Measurements from ENCODE around the gene MYF6.
A peak's percentile ranks its signal among the peaks of the same experiment; 100 is the strongest.

Gene MYF6

GRCh38 chr12:80707126-80707829 lies at the start of gene MYF6:
MYF6 (plus strand) TSS chr12:80707634; CDS start chr12:80707720, 86 bp downstream.
- DNase-seq: no peak

DNA sequence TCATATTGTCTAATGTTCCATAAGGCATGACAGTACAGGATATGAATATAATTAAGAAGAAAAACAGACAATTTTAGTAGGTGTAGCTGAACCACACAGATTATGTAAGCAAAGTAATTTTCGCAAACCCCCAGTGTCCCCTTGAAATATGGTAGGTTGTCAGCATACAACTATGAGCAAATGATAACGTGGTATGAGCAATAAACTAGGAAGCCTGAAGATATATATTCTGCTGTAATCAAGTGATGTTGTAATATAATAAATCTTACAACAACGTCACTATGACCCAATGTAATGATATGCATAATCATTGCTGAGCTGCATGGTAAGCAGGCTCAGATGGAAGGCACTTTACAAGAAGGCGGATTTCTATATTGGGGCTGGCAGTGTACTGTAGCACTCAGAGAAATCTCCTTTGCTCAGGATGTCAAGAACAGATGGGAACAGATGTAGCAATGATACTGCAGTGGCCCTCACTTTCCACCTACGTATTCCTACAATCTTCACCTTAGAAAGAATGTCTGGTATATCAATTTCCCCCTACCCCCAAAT lies 47.8 kb upstream of the MYF6 start:
- peak; percentile 55 for DNase-seq

DNA sequence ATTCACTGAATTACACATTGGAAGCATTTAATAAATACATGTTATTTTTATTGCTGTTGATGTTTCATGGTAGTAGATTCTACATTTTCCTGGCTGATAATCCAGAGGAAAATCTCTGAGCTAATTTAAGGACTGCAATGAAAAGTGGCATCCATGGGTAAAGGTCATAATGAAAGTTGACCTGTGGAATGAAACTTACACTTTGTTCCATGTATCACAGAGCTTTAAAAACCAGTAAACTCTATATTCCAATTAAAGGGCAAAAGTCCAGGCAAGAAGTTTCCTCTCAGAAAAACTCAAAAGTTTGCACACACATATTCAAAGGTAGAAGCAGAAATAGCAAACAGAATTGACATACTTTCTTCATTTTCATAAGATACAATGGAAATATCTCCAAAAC lies 44.8 kb upstream of the MYF6 start:
- no peak for DNase-seq

DNA sequence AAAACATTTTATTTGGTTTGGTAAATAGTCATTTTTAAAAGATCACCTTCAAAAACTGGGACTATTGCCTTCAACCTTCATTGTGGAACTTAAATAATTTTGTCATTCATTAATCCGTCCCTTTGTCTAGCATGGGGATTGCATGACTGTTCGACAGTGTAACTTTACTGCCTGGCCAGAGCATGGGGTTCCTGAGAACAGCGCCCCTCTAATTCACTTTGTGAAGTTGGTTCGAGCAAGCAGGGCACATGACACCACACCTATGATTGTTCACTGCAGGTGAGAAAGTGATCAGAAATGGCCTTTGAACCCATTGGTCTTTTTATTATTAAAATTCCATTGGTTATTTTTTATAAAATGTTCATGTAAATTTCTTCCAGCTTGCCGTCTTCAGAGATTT lies 37.2 kb upstream of the MYF6 start:
- DNase-seq: no peak

- peak; percentile 23 for DNase-seq
These were observed 31.3 kb upstream of the MYF6 start for GRCh38 chr12:80676042-80676636.

DNA sequence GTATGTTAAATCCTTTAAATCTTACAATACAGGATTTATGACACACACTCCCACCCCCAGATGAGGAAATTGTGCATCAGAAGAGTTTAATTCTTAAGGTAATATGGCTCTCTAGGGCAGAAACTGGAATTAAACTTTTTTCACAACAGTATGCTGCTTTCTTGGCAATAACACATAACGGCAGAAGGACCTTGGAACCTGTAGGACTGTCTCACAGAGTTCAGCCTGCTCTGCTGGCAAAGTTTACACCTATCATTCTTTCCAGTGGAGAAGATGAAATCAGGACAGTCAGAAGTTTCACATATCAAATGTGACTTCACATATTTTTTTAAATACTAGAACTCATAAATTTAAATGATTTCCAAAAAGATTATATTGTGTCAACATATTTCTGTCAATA lies 30.6 kb upstream of the MYF6 start:
- DNase-seq: no peak

GRCh38 chr12:80677994-80678393 lies 29.4 kb upstream of the MYF6 start:
- no peak for DNase-seq

DNA sequence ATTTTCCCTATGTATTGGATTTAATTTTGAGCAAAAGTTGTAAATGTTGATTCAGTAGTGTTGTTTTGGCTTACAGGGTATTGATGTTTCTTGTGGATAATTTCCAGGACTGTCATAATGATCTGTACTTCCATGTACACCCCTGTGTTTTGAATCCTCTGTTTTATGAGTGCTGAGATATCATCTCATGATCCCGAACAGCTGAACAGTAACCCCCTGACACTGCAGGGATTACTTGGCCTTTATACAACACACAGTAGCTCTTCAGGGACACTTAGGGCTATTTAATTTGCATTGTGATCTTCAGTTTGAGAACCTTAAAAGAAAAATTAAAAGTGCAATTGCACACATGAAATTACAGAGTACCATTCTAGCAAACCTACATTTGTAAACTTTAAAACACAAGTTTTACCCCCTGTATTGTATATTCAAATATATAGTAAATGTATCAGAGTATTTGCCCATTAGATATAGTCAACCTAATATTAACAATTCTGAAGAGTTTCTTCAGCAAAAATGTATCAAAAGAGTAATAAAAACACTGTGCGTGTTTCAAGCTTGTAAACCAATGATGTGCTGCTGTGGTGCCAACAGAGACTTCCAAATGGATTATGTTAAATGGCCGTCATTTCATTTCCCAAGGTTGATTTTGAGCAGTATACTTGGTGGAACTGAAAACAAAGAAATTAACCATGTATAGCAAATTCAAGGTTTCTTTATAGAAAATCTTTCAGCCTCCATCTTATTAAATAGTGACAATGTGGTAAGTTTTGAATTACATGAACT lies 27.9 kb upstream of the MYF6 start:
- no peak for DNase-seq

- no peak for DNase-seq
These were observed 26.1 kb upstream of the MYF6 start for GRCh38 chr12:80681287-80681686.

DNA sequence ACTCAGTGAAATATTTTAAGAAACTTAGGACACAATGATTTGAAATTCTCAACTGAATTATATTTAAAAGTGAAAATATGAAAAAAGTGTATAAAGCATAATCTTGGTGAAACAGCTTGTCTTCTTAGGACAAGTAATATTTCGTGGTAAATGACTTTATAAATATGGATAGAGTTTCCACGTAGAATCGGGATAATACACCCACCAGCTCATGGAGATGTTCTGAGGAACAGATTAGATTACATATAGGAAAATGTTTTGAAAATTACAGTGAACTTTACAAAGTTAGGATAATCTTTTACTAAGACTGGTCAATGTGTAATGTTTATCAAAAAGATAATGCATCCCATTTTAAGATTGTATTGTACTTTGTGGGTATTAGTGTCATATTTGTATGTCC lies 25.6 kb upstream of the MYF6 start:
- DNase-seq: no peak

- DNase-seq: no peak
These were observed 23.3 kb upstream of the MYF6 start for GRCh38 chr12:80684077-80684495.

DNA sequence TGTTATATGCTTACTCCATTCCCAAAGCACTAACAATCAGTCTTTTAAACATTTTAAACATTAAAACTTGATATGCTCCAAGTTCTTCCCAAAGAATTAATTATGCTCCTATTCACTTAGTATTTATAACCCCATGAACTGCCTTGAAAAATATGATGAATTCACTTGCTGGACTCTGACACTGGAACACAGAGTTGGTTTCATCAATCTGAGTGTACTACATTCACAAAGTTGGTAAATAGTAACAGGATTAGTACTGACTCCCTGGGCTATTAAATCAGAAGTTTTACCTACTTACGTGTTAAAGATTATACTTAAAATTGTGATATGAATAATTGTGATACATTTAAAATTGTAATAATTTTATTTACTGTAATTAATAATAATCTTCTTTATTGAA lies 17.3 kb upstream of the MYF6 start:
- DNase-seq: no peak

DNA sequence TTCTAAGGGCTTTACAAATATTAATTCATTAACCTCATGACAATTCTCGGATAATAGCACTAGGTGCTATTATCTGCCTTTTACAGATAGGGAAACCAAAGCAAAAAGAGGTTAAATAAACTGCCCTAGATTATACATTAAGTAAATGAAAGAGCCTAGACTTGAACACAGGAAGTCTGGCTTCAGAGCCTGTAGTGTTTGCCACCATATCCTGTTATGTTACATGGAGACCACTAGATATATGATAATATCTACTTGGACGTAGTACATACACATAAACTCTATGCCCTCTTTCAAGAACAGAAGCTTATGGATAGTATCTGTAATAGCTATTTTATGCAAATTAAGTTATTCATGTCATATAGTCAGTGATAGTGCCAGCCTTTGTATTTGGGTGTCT lies 16.9 kb upstream of the MYF6 start:
- DNase-seq: no peak

GRCh38 chr12:80692114-80692513 lies 15.3 kb upstream of the MYF6 start:
- DNase-seq: no peak

- no peak for DNase-seq
These were observed 10.1 kb upstream of the MYF6 start for GRCh38 chr12:80697270-80697887.

DNA sequence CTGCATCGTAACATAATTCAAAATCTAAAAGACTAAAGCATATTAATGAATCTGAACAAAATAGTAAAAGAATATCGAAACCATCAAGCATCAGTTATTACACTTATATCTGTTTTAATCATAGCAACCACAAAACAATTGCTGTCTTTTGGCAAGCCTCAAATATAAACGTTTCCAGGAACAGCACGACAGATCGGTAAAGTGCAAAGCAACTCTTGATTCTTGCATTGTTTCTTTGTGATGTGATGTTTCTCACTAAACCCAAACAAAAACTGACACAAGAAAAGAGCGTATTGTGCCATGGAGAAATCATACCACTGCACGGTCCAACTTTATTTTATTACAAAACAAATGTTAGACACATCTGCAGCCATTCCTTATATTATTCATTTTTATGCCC lies 9.2 kb upstream of the MYF6 start:
- no peak for DNase-seq

DNA sequence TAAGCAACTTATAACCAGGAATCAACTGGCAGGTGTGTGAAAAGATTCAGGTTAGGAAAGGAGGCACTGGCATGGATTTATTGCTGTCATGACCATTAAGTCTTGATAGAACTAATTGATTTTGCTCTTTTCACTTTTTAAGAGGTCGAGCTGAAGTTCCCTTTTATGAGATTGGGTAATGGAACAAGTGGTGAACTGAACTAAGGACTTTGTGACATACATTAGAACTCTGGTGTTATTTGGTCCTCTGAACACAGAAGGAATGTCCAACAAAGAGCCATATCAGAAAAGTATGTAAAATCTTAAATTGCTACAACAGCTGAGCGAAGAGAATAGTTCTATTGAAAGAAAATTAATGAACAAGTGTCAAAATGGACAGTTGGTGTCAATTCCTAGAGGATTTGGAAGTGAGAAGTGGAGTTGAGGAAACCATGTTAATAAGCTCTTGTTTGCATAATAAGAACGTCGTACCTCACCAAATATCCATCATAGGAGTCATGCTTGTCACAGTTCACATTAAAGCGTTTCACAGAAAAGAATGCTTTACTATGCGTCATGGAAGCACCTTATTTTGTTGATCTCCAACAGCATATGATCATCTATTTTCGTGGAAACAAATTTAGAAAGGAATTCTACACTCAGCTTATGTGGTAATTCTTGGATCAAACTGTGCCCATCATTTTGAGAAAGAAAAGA lies 8.4 kb upstream of the MYF6 start:
- no peak for DNase-seq

DNA sequence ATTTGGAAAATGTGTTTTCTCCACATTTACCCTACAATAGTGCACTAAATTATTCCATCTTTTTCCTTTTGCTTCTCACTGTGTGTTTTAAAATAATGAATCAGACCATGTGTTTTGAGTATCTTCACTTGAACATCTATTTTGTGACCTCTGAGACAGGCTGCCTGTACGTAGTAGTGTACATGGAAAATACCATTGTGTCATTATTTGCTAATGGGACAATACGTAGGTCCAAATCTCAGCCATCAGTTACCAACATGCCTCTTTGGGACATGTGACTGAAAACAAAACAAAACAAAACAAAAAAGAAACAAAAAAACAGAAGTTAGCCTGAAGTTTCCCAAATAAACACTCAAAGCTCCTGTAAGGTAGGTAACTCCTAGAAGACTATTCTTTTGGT lies 7.1 kb upstream of the MYF6 start:
- DNase-seq: no peak

GRCh38 chr12:80701388-80701787 lies 6.0 kb upstream of the MYF6 start:
- DNase-seq: no peak

GRCh38 chr12:80702889-80703805 lies 4.3 kb upstream of the MYF6 start:
- peak; percentile 82 for DNase-seq

DNA sequence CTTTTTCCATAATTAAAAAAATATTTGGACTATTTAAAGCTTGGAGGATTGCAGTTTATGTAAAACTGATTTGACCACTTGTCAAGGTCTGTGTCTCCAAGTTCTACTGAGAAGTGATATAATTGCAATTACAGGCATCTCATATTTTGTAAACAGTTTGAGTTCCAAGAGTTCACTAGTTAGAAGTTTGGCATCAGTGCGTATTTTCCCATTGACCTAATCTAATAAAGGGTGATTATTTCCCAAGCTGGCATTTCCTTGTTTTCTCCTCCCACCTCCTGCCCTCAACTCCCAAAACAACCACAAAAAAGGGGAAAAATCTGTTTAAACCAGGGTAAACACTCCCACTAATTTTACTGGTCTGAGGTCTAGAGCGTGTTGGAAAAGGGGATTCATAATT lies 3.0 kb upstream of the MYF6 start:
- no peak for DNase-seq

- DNase-seq: no peak
These were observed 410 bp downstream of the MYF6 start for GRCh38 chr12:80707830-80708258.
